GM19193 (cell line): ENCODE data around the gene LRMDA.

Experiments
- POLR2A ChIP-seq: IDR thresholded peaks from 4 replicates; pipeline ENCODE4 v1.6.1; 2011; ENCODE audit not compliant: insufficient read depth, insufficient read length; ENCODE audit errors: extremely low read depth

LRMDA gene

DNA sequence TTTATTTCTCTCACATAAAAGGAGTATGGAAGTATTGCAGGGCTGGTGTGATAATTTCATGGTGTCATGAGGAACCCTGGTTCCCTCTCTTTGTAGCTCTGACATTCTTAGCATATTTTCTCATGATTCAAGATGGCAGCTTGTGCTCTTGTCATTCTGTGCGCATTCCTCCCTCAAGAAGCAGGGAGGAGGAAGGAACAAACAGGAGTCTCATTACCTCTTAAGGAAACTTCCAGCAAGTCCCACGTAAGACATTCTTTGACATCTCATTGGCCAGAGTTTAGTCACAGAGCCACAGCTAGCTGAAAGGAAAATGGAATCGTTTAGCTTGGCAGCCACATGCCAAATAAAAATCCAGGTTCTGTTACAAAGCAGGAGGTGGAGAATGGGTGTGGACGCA lies 546.8 kb downstream of the LRMDA start:
- TF ChIP-seq POLR2A, result no peak

DNA sequence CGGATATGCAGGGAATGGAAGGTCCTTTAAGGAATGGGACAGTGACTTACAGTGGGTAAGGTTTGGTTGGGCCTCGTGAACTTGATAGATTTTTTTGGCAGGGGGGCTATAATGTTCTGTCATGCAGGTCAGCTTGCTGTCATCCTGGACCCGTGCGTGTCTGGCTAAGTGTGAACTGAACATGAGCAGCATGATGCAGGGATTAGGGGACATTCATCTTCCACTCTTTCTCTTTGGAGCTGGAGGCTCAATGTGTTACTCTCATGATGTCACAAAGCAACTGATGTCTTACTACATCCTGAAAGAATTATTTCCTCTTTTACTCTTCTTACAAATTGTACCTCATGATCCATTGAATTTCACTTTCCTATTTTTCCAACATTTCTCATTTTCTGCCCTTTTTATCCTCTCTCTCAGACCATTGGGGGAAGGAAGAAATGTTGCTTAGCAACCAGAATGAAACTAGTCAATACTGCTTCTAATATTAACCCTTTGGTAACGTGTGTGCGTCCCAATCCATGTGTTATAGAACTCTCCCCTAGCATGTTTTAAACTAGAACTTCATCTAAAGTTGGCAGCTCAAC lies 549.1 kb downstream of the LRMDA start:
- no peak for TF ChIP-seq POLR2A

DNA sequence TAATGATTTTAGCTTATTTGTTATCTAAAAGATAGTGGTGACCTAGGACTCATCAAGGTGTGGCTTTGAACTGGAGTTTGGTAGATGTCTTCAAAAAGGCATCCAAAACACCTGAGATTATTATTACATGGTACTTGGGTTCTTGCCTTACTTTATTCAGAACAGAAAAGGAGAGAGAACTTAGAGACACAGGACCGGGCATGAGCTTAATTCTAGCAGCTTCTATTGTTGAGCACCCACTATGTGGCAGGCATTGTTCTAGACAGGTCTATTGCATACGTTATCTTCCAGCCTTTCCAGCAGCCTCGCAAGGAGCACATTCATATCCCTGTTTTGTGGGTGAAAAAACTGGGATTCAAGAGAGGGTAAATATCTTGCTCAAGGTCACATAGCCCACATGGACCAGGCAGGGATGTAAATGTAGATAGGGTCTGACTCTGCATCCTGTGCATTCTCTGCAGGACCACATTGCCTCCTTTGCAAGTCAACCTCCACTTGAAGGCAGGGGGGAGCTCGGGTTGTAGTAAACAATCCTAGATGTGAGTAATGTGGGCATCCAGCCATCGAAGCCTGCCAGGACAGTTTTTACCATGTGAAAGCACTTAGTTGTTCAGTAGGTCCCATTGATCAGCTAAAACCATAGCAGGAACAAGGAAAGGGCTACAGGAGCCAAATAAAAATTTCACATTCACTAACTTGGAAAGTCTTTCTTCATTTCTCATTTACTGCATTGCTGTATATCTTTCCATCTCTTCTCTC lies 551.4 kb downstream of the LRMDA start:
- TF ChIP-seq POLR2A, result no peak

DNA sequence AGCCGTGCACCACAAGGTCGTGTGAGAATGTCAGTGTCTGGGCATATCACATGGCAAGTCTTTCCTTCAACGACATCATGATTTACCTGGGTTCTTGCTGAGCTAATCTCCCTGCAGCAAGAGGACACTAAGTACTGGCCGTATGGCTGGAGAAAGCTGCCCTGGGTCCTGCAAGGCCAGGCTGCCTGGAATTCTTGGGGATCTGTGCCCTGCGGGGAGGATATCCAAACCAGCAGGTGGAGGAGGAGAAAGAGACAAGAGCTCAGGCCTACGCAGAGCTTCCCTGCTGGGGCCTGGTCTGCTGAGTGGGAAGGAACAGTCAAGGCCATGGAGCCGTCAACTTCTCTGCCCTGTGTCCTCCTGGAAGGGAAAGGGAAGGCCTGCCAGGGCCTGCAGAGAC lies 552.6 kb downstream of the LRMDA start:
- TF ChIP-seq POLR2A, result no peak

DNA sequence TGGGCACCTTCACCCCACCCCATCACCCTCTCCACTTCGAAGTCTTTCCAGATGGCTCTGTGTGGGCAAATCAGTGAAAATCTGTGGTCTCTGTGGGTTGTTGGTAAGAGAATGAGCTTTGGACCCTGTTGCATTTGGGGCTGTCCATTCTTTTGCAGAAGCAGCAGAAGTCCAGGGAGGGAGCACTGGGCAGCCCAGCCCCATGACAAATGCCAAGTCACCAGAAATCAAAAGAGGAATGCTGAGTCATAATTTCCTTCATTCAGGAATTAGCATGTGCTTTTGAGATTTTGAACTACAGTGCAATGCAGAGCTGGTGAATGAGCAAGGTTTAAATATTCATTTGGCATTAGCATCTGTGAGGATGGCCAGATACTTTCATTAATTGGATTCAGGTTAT lies 556.2 kb downstream of the LRMDA start:
- TF ChIP-seq POLR2A, result no peak

DNA sequence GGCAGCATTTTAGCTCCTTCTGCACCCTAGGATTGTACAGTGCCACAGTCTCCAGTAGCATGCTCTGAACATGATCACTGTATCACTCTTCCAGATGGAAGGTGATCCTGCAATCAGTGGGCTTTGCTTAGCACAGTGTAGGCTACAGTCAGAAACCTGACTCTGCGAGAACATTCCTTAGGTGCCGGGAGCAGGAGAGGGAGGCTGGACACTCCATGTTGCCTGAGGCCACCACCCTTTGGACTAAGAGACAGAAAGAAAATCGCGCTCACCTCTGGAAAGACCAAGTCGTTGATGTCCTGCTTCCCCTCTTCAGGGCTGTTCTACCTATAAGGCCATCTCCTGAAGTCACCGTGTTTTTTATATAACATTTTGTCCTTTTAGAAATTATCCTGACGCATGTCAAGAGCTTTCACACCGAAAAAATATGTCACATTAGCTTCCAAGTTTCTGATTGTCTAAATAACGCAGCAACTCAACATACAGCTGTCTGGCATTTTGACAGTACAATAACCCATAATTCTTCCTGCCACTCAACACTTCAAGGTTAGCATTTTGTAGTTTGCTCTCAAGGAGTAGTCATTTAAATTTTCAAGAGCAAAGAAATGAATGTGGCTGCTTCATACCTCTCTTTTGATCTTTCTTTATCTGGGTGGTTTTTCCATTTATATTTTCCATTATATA lies 563.1 kb downstream of the LRMDA start:
- TF ChIP-seq POLR2A, result no peak

DNA sequence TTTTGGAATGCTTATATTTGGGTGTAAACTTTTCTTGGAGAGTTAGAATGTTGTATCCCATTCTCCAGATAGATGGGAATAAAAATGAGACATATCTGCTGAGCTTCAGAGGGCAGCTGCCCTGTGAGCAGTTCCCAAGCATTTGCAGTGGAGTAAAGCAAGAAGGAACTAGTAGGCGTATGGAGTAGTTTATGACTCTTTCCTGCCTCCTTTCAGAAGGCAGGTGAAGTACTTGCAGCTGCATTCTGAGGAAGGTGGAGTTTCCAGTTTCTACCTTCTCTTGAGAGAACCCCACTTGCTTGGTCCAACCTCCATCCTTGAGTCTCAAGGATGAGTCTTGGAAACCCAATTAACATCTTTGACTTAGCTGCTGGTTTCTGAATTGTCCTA lies 563.6 kb downstream of the LRMDA start:
- no peak for TF ChIP-seq POLR2A

DNA sequence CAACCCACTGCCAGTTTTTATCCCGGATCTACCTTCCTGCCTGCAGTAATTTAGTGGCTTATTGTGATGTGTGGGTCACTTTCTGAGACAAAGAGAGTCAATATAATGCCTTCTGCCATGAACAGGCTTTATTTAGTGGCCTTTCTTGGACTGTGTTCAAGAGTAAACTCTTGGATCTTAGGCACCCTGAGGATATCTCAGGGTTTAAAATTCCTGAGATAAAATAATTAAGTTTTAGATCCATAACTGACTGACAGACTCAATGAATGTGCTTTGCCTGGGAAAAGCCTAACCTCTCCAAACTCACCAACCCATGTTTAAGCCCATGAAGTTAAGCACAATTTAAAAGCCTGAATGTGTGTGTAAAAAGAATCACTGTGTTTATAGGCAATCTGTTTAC lies 564.3 kb downstream of the LRMDA start:
- TF ChIP-seq POLR2A, result no peak

DNA sequence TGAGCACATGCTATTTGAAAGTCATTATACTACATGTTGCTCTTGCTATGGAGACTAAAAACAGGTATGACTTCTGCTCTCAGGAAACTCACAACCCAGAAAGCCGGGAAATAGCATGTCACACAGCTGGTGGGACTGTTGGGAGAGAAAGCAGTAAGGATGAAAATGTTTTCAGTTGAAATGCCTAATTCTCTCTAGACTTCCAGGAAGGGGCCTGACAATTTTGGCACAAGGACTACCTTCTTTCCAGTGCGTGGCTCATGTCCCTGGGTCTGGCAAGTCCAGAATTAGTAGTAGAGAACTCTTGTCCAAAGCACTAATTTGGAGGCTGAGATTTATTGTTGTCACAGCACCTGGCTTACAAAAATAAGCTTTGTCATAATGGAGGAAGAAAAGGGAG lies 567.6 kb downstream of the LRMDA start:
- no peak for TF ChIP-seq POLR2A

DNA sequence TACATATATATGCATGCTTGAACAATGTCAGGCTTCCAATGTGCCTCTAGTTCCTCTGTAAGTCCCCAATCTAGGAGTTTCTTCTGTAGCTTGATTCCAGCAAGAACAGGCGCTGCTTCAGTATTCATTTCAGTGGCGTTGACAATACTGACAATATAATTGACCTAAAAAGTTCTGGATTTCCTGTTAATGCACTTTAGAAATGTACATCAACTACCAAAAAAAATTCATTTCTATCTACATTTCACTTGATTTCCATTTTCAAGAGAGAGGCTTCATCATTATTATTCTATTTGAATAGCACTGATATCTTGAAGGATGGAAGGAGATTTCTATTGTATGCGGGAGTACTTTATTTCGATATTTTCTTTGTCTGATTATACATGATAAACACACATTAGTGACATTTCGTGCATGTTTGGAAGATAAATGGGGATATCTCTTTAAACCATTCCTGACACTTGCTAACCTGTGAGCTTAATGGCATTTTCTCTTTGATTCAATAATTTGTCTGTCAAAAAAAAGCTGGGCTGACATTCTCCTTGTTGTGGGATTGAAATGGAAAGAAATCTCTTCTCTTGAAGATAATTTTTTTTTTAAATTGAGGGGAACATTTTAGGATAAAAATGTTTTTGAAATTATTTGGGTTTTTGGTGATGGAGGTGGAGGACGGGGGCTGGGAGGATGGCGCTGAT lies 568.2 kb downstream of the LRMDA start:
- TF ChIP-seq POLR2A, result no peak

DNA sequence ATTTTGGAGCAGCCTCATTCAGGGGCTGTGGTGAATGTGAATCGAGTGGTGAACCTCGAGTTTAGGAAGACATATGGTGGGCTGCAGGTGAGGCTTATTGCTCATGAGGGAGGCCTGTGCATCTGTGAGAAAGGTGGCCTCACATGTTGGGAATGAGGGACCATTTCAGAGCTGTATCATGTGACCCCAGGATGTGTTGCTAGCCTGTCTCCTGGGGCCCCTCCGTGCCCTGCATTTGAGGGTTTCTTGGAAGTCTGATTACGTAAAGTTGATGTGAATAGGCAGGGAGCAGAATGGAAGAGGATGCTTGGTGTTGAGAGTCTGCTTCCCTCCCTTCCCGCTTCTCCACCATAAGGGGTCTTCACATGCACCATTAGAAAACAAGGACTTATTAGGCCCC lies 569.1 kb downstream of the LRMDA start:
- TF ChIP-seq POLR2A, result no peak

DNA sequence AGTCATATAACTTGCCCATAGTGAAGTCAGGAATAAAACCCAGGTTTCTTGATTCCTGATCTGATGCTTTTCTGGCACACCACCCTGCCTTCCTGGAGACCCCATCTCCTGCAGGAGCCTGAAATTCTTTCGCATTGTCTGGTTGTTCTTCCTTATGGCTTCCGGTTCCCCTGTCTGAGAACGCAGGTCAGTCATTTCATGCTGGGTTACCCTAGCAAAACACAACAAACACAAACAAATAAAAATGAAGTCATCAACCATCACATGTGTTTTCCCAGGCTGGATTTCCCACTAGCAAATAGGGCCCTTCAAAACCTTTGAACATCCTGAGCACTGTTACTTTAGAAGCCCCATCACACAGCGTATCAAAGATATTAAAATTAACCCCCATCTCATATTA lies 569.6 kb downstream of the LRMDA start:
- TF ChIP-seq POLR2A, result no peak

DNA sequence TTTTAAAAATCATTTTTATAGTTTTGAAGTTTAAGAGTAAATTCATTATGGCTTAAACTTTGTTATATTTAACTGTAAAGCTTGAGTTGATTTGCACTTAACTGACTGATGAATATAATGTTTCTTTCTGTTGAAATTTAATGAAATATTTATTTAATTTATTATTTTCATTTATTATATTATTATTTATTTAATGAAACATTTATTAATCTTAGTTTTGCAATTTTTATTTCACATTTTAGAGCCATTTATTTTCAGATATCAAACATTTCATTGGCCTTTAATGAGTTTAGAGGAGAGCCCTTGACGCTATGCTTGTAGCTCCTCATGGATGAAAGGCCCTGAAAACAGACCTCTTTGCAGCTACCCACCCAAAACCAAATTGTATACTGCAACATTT lies 570.0 kb downstream of the LRMDA start:
- no peak for TF ChIP-seq POLR2A

DNA sequence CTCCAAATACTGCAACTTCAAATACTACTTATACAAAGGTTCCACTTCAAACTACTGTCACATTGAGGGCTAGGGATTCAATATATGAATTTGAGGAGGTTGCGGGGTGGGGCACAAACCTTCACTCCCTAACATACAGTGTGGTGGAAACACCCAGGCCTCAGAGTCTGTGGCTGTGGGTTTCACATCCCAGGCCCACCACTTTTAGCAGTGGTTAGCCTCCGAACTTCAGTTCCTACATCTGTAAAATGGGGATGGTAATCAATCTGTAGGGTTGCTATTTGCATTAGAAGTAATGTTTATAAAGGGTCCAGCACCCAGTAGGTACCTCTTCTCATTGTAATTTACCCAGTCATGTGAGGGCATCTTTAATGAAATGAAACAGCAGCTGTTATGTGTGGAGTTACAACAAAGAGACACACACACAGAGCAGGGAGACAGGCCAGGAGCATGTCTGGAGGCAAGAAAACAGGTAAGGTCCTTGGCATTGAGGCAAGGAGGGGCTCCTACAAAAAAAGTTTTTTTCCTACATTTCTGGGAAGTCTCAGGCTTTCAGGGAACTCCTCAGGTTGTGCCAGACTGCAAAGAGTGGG lies 570.9 kb downstream of the LRMDA start:
- no peak for TF ChIP-seq POLR2A

DNA sequence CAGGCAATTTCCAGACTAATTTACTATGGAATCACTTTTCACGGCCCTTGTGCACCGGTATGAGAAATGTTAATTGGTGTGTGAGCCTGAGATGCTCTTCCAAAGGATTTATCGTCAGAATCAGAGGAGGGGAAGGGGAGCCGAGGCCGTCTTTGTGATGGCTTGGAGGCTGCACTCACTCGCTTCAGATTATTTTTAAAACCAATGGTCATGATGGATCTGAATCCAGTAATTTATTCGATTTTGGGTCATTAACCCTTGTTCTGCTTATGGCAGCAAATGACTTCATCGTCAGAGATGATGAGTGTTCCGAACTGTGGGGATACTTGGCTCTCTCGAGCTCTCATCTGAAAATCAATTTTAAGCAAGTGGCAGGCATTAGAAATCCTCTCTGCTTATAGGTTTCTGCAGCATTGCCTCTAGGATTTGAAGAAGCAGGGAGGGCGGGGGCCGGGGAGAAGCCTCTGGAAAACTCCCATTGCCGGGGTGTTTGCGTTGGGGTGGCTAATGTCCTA lies 576.3 kb downstream of the LRMDA start:
- TF ChIP-seq POLR2A, result no peak
